SU-DHL-6 (cell line): Measurements from ENCODE around the gene NPSR1.

ENCODE experiments used
- H2AFZ ChIP-seq: fragments of 200-600 bp; sonication (generic); 2 replicates; pipeline ENCODE4 v1.6.1; 2014; ENCODE audit warnings: low read depth, mild to moderate bottlenecking, moderate library complexity, mixed read lengths, antibody characterized with exemption, low read length; ENCODE audit not compliant: severe bottlenecking
- H3F3A ChIP-seq: fragments of 200-600 bp; shearing (Covaris generic); 2 replicates; pipeline ENCODE4 v1.6.0; 2016; ENCODE audit warnings: antibody characterized with exemption, mild to moderate bottlenecking; ENCODE audit not compliant: insufficient read depth
- H3K27ac ChIP-seq: fragments of 200-600 bp; sonication (generic); 2 replicates; pipeline ENCODE4 v1.5.1; 2016; ENCODE audit warnings: low read depth, mild to moderate bottlenecking, low read length, moderate library complexity, mixed read lengths
- H3K27me3 ChIP-seq: fragments of 200-600 bp; sonication (generic), shearing (Covaris generic); 2 replicates; pipeline ENCODE4 v1.6.0; 2014; ENCODE audit warnings: mild to moderate bottlenecking, low read length
- H3K36me3 ChIP-seq: fragments of 200-600 bp; sonication (generic); 2 replicates; pipeline ENCODE4 v1.6.1; 2014; ENCODE audit warnings: mild to moderate bottlenecking, low read length, mixed read lengths
- H3K4me2 ChIP-seq: fragments of 300-600, 200-600 bp; shearing (Covaris generic), sonication (generic); 2 replicates; pipeline ENCODE4 v1.6.0; 2014; ENCODE audit warnings: low read length, low read depth, mild to moderate bottlenecking; ENCODE audit not compliant: poor library complexity, severe bottlenecking
- H3K4me3 ChIP-seq: fragments of 200-600 bp; sonication (generic); 2 replicates; pipeline ENCODE4 v1.5.1; 2014; ENCODE audit warnings: antibody characterized with exemption, low read length, mild to moderate bottlenecking, mixed read lengths; ENCODE audit not compliant: insufficient read depth, poor library complexity, severe bottlenecking
- H3K79me2 ChIP-seq: fragments of 200-600 bp; sonication (generic); 2 replicates; pipeline ENCODE4 v1.6.1; 2014; ENCODE audit warnings: mild to moderate bottlenecking, low read length, moderate library complexity; ENCODE audit not compliant: insufficient read depth
- H3K9ac ChIP-seq: fragments of 200-600 bp; sonication (generic); 2 replicates; pipeline ENCODE4 v1.7.0; 2014; ENCODE audit warnings: mild to moderate bottlenecking, low read length
- H3K9me2 ChIP-seq: fragments of 200-600 bp; sonication (generic); replicated peaks from 2 replicates; pipeline ENCODE4 v1.6.1; 2014; ENCODE audit warnings: low read length; ENCODE audit not compliant: insufficient read depth
- H3K9me3 ChIP-seq: fragments of 200-600 bp; sonication (generic); 2 replicates; pipeline ENCODE4 v1.6.1; 2014; ENCODE audit warnings: low read length, mixed read lengths; ENCODE audit not compliant: insufficient read depth
- H4K20me1 ChIP-seq: fragments of 200-600 bp; sonication (generic); 2 replicates; pipeline ENCODE4 v1.6.1; 2014; ENCODE audit warnings: low read depth, mild to moderate bottlenecking, antibody characterized with exemption, low read length, moderate library complexity, mixed read lengths
- CTCF ChIP-seq: fragments of 200-600 bp; sonication (generic); IDR thresholded peaks from one replicate; pipeline ENCODE4 v1.5.1; 2017; ENCODE audit warnings: antibody characterized with exemption, mild to moderate bottlenecking, low read length, moderate library complexity; ENCODE audit not compliant: insufficient read depth, poor library complexity, severe bottlenecking
- EZH2phosphoT487 ChIP-seq: fragments of 200-600 bp; sonication (generic), shearing (Covaris generic); conservative IDR thresholded peaks from 2 replicates; pipeline ENCODE4 v1.6.1; 2018; ENCODE audit warnings: mild to moderate bottlenecking, antibody characterized with exemption, low read length, moderate library complexity, mixed read lengths

The NPSR1 gene

GRCh38 chr7:34659472-34660075 lies 1.6 kb downstream of the NPSR1 start:
- TF ChIP-seq CTCF (no peak), EZH2phosphoT487 (no peak)
- no peak overlapping the region for H3K9ac ChIP-seq
- no peaks in the 10 kb centered on the region for H3K79me2 ChIP-seq
- H3K27me3 ChIP-seq: no peaks in the 10 kb centered on the region
- H3K9me3 ChIP-seq: no peaks in the 10 kb centered on the region
- no peaks in the 10 kb centered on the region for H3K36me3 ChIP-seq
- no peaks in the 10 kb centered on the region for H4K20me1 ChIP-seq
- no peaks in the 10 kb centered on the region for H3F3A ChIP-seq
- no peak overlapping the region for H3K4me3 ChIP-seq
- H3K9me2 ChIP-seq: no peaks in the 10 kb centered on the region; the same call in 1 of the 2 replicates
- H2AFZ ChIP-seq: no peak overlapping the region
- no peak overlapping the region for H3K27ac ChIP-seq
- H3K4me2 ChIP-seq: no peak overlapping the region

GRCh38 chr7:34662058-34662708 lies 4.2 kb downstream of the NPSR1 start:
- Histone ChIP-seq H3K9ac (no peak overlapping the region), H3K27ac (no peak overlapping the region), H3K36me3 (no peaks in the 10 kb centered on the region), H2AFZ (no peak overlapping the region), H3K27me3 (no peaks in the 10 kb centered on the region), H3K9me3 (no peaks in the 10 kb centered on the region), H3F3A (no peaks in the 10 kb centered on the region), H3K4me2 (no peak overlapping the region), H3K79me2 (no peaks in the 10 kb centered on the region), H4K20me1 (no peaks in the 10 kb centered on the region), H3K9me2 (no peaks in the 10 kb centered on the region; the same call in 1 of the 2 replicates), H3K4me3 (no peak overlapping the region)
- TF ChIP-seq EZH2phosphoT487: no peak
- TF ChIP-seq CTCF: no peak

DNA sequence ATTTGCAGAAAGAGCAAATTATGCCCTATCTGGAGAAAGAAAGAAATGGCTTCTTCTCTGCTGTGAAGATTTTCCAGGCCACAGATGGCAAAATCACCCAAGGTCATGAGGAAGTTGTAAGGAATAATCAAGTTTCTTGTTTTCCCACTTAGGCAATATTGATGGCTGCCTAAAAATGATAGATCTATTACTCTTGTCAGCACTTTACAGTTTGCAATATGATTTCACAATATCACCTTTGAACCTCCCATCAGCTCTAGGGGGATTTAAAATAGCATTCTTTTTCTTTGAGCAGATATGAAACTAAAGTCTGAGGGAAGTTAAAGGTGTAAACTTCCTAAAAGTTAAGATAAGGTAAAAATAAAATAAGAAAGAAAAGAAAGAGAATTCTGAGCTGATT lies 6.7 kb downstream of the NPSR1 start:
- H3K4me2 ChIP-seq: no peak overlapping the region
- no peaks in the 10 kb centered on the region for H3K36me3 ChIP-seq
- no peaks in the 10 kb centered on the region for H3K27me3 ChIP-seq

More for the DNA sequence above, 6.7 kb downstream of the NPSR1 start:
- Histone ChIP-seq H3K9ac (no peak overlapping the region), H3K9me3 (no peaks in the 10 kb centered on the region), H3F3A (no peaks in the 10 kb centered on the region), H4K20me1 (no peaks in the 10 kb centered on the region), H2AFZ (no peak overlapping the region), H3K27ac (no peak overlapping the region), H3K9me2 (no peaks in the 10 kb centered on the region; the same call in 1 of the 2 replicates), H3K79me2 (no peaks in the 10 kb centered on the region), H3K4me3 (no peak overlapping the region)
- TF ChIP-seq EZH2phosphoT487 (no peak), CTCF (no peak)
